H1 (cell line): ENCODE data around the gene PRKCZ.

Source experiments
- BRCA1 ChIP-seq: IDR thresholded peaks from 2 replicates; pipeline ENCODE4 v1.6.1; 2012; ENCODE audit warnings: low read depth, low read length, improper control_type of control experiment
- TF ChIP-seq, protein P1 (sequence below), 3 experiments: IDR thresholded peaks; 1 replicate in 2 of 3; 2 replicates in 1 of 3; pipeline versions ENCODE4 v1.5.1 to v1.6.1; 2011; ENCODE audit warnings: low read length in 3 of 3, mild to moderate bottlenecking in 3 of 3, inconsistent platforms in 2 of 3, low read depth in 1 of 3, moderate library complexity in 1 of 3; ENCODE audit not compliant: insufficient read depth in 1 of 3; ENCODE audit errors: control extremely low read depth in 1 of 3

DNA sequence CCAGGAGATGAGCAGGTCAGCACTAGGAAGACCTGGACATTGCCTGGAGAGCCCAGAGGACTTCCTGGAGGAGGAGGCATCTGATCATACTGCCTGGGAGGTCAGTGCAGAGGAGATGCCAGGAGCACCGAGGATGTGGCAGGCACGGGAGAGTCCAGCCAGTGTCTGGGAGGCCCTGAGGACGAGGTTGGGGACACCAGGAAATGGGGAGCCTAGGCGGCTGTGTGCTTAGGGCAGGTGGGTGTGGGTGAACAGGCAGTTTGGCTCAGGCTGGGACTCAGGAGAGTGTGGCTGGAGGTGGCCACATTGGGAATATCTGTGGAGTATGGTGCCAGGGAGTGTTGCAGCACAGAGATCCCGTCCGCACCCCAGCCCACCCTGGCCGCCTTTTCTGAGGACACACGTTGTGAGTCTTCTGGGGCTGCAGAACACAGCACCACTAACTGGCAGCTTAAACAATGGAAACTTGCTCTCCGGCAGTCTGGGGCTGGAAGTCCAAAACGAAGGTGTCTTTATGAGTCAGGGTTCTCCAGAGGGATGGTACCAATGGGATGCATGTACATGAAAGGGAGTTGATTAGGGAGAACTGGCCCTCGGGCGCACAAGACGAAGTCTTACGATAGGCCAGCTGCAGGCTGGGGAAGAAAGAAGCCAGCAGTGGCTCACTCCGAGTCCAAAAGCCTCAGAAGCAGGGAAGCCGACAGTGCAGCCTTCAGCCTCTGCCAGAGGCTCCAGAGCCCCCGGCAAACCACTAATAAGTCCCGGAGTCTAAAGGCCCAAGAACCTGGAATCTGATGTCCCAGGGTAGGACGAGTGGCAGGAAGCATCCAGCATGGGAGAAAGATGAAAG is 86.4 kb downstream of the PRKCZ start:
- no peak for TF ChIP-seq BRCA1
- TF ChIP-seq, protein P1, sequence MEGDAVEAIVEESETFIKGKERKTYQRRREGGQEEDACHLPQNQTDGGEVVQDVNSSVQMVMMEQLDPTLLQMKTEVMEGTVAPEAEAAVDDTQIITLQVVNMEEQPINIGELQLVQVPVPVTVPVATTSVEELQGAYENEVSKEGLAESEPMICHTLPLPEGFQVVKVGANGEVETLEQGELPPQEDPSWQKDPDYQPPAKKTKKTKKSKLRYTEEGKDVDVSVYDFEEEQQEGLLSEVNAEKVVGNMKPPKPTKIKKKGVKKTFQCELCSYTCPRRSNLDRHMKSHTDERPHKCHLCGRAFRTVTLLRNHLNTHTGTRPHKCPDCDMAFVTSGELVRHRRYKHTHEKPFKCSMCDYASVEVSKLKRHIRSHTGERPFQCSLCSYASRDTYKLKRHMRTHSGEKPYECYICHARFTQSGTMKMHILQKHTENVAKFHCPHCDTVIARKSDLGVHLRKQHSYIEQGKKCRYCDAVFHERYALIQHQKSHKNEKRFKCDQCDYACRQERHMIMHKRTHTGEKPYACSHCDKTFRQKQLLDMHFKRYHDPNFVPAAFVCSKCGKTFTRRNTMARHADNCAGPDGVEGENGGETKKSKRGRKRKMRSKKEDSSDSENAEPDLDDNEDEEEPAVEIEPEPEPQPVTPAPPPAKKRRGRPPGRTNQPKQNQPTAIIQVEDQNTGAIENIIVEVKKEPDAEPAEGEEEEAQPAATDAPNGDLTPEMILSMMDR (IDR thresholded peaks at IDR 0.05; ENCODE audit: control extremely low read depth in 1 of 3, insufficient read depth in 1 of 3, low read depth in 1 of 3, low read length in 3 of 3) = no peak
